SK-N-MC (cell line): ENCODE results near the gene UBE4B.

Experiments used
- EZH2 ChIP-seq: fragments of 200-600 bp; sonication (generic); IDR thresholded peaks from one replicate; pipeline ENCODE4 v1.6.1; 2017; ENCODE audit warnings: antibody characterized with exemption
- FOXP2 ChIP-seq: optimal IDR thresholded peaks from 2 replicates; pipeline ENCODE3; 2011; ENCODE audit warnings: mild to moderate bottlenecking, moderate library complexity; ENCODE audit not compliant: insufficient read depth; ENCODE audit errors: extremely low read length, control extremely low read depth
- POLR2AphosphoS5 ChIP-seq: IDR thresholded peaks from 2 replicates; pipeline ENCODE4 v1.6.1; 2012; ENCODE audit warnings: mild to moderate bottlenecking, low read depth, low read length, borderline replicate concordance

DNA sequence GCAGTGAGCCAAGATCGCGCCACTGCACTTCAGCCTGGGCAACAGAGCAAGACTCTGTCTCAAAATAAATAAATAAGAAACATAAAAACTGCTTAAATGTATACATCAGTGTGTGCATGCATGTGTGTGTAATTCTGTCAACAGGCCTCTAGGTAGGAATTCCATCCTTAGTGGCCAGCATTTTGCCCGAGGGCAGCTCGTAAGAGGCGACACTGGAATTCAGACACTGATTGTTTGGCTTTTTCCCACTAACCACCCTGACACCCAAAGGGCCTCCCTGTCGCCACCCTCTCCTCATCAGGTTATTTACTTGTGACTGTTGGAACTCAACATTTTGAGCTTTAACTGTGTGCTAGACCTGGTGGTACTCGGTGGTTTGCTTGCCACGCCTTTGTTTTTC, 113.6 kb downstream of the UBE4B start:
- TF ChIP-seq EZH2 = no peak
- no peak for TF ChIP-seq POLR2AphosphoS5
- no peak for TF ChIP-seq FOXP2
